ENCODE data around the gene G3BP2. TPM values are rescaled to one million over a fixed set of nuclear protein-coding genes. Genes with fewer than 3 reads are reported as not detected.

G3BP2 gene
- total and polyA plus RNA-seq, 4 donors, result 15.7 to 81.6 (median 55.1) TPM

- no peaks in the 10 kb centered on the region for H3K4me1 ChIP-seq (ENCODE audit: control insufficient read depth in 4 of 4, insufficient read depth in 4 of 4, low read length in 3 of 4)
- no peak overlapping the region for H3K4me3 ChIP-seq (ENCODE audit: low read depth in 1 of 3, low read length in 3 of 3)
- no peak for TF ChIP-seq NR2F2 (IDR thresholded peaks at IDR 0.05)
- TF ChIP-seq RXRA (IDR thresholded peaks at IDR 0.05), result no peak
- TF ChIP-seq EGR1 (IDR thresholded peaks at IDR 0.05; ENCODE audit: low read depth in 2 of 2), result no peak
- no peak for TF ChIP-seq SP1 (IDR thresholded peaks at IDR 0.05)
- TF ChIP-seq FOXA2 (IDR thresholded peaks at IDR 0.05), result no peak
- TF ChIP-seq HNF4A (conservative IDR thresholded peaks at IDR 0.05), result no peak
- TF ChIP-seq, protein P1, sequence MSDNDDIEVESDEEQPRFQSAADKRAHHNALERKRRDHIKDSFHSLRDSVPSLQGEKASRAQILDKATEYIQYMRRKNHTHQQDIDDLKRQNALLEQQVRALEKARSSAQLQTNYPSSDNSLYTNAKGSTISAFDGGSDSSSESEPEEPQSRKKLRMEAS (IDR thresholded peaks at IDR 0.05), result no peak
- TF ChIP-seq TAF1 (conservative IDR thresholded peaks at IDR 0.05), result no peak
- no peaks in the 10 kb centered on the region for H3K9me3 ChIP-seq (ENCODE audit: control insufficient read depth in 4 of 4, low read length in 3 of 4)
- H3K27me3 ChIP-seq (ENCODE audit: control insufficient read depth in 4 of 4, insufficient read depth in 4 of 4, low read length in 3 of 4), result no peaks in the 10 kb centered on the region
- 95% methylated on average over 1 of the region's 1 CpG for WGBS
- H3K27ac ChIP-seq (ENCODE audit: low read depth in 1 of 2, low read length in 2 of 2), result no peak overlapping the region
- no peaks in the 10 kb centered on the region for H3K36me3 ChIP-seq (ENCODE audit: control insufficient read depth in 4 of 4, insufficient read depth in 3 of 4, low read depth in 1 of 4, low read length in 3 of 4)
- no peak overlapping the region for H3K9ac ChIP-seq (ENCODE audit: low read depth in 1 of 2, low read length in 2 of 2)
- no peak for DNase-seq (ENCODE audit: low spot score)
Measured at GRCh38 chr4:75637827-75638226, 35.4 kb downstream of the G3BP2 start.

- Histone ChIP-seq H3K27ac (ENCODE audit: low read depth in 1 of 2, low read length in 2 of 2) (no peak overlapping the region), H3K4me3 (ENCODE audit: low read depth in 1 of 3, low read length in 3 of 3) (no peak overlapping the region), H3K4me1 (ENCODE audit: control insufficient read depth in 4 of 4, insufficient read depth in 4 of 4, low read length in 3 of 4) (no peaks in the 10 kb centered on the region), H3K9me3 (ENCODE audit: control insufficient read depth in 4 of 4, low read length in 3 of 4) (no peaks in the 10 kb centered on the region), H3K36me3 (ENCODE audit: control insufficient read depth in 4 of 4, insufficient read depth in 3 of 4, low read depth in 1 of 4, low read length in 3 of 4) (no peaks in the 10 kb centered on the region), H3K27me3 (ENCODE audit: control insufficient read depth in 4 of 4, insufficient read depth in 4 of 4, low read length in 3 of 4) (no peaks in the 10 kb centered on the region), H3K9ac (ENCODE audit: low read depth in 1 of 2, low read length in 2 of 2) (no peak overlapping the region)
- DNase-seq (ENCODE audit: low spot score), result no peak
- WGBS, result 95% methylated on average over 1 of the region's 1 CpG
- TF ChIP-seq EGR1 (IDR thresholded peaks at IDR 0.05; ENCODE audit: low read depth in 2 of 2), result no peak
- TF ChIP-seq, protein P2, sequence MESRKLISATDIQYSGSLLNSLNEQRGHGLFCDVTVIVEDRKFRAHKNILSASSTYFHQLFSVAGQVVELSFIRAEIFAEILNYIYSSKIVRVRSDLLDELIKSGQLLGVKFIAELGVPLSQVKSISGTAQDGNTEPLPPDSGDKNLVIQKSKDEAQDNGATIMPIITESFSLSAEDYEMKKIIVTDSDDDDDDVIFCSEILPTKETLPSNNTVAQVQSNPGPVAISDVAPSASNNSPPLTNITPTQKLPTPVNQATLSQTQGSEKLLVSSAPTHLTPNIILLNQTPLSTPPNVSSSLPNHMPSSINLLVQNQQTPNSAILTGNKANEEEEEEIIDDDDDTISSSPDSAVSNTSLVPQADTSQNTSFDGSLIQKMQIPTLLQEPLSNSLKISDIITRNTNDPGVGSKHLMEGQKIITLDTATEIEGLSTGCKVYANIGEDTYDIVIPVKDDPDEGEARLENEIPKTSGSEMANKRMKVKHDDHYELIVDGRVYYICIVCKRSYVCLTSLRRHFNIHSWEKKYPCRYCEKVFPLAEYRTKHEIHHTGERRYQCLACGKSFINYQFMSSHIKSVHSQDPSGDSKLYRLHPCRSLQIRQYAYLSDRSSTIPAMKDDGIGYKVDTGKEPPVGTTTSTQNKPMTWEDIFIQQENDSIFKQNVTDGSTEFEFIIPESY (IDR thresholded peaks at IDR 0.05), result no peak
- TF ChIP-seq FOXA1 (IDR thresholded peaks at IDR 0.05), result no peak
Measured at GRCh38 chr4:75637176-75637575, 36.0 kb downstream of the G3BP2 start.

DNA sequence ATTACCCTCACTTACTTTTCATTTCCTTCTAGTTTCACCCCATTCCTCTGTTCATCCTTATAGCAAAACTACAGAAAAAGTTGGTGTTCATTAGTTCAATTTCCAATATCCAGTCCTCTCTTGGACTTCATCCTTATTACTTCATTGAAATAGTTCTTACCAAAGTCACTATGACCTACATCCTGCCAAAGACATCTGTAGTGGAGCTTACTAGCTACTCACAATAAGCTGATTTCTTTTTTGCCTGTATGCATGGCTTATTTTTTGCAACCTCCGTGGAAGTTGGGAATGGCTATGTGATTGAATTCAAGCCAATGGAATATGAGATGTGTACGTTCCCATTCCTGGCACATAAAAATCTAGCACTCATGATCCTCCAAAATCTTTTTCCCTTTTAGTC, 38.3 kb downstream of the G3BP2 start:
- Histone ChIP-seq H3K4me3 (ENCODE audit: low read depth in 1 of 3, low read length in 3 of 3) (no peak overlapping the region), H3K36me3 (ENCODE audit: control insufficient read depth in 4 of 4, insufficient read depth in 3 of 4, low read depth in 1 of 4, low read length in 3 of 4) (no peaks in the 10 kb centered on the region), H3K9ac (ENCODE audit: low read depth in 1 of 2, low read length in 2 of 2) (no peak overlapping the region), H3K9me3 (ENCODE audit: control insufficient read depth in 4 of 4, low read length in 3 of 4) (no peaks in the 10 kb centered on the region), H3K4me1 (ENCODE audit: control insufficient read depth in 4 of 4, insufficient read depth in 4 of 4, low read length in 3 of 4) (peaks cover 2 to 7% (median 4%) of the 10 kb centered on the region in 4 donors), H3K27ac (ENCODE audit: low read depth in 1 of 2, low read length in 2 of 2) (no peak overlapping the region), H3K27me3 (ENCODE audit: control insufficient read depth in 4 of 4, insufficient read depth in 4 of 4, low read length in 3 of 4) (no peaks in the 10 kb centered on the region)
- no peak for TF ChIP-seq YY1 (IDR thresholded peaks at IDR 0.05)
- TF ChIP-seq FOXA1 (IDR thresholded peaks at IDR 0.05), result no peak
- TF ChIP-seq RXRA (IDR thresholded peaks at IDR 0.05), result no peak
- TF ChIP-seq, protein P3, sequence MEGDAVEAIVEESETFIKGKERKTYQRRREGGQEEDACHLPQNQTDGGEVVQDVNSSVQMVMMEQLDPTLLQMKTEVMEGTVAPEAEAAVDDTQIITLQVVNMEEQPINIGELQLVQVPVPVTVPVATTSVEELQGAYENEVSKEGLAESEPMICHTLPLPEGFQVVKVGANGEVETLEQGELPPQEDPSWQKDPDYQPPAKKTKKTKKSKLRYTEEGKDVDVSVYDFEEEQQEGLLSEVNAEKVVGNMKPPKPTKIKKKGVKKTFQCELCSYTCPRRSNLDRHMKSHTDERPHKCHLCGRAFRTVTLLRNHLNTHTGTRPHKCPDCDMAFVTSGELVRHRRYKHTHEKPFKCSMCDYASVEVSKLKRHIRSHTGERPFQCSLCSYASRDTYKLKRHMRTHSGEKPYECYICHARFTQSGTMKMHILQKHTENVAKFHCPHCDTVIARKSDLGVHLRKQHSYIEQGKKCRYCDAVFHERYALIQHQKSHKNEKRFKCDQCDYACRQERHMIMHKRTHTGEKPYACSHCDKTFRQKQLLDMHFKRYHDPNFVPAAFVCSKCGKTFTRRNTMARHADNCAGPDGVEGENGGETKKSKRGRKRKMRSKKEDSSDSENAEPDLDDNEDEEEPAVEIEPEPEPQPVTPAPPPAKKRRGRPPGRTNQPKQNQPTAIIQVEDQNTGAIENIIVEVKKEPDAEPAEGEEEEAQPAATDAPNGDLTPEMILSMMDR (IDR thresholded peaks at IDR 0.05; ENCODE audit: low read depth, low read length, missing input control), result no peak
- TF ChIP-seq HNF4G (IDR thresholded peaks at IDR 0.05), result no peak
- no peak for TF ChIP-seq FOXA2 (IDR thresholded peaks at IDR 0.05)
- no peak for TF ChIP-seq SP1 (IDR thresholded peaks at IDR 0.05)
- TF ChIP-seq GABPA (IDR thresholded peaks at IDR 0.05 in 1 of 2, conservative IDR thresholded peaks at IDR 0.05 in 1 of 2), result no peak
- no peak for TF ChIP-seq RAD21 (IDR thresholded peaks at IDR 0.05)
- TF ChIP-seq TAF1 (conservative IDR thresholded peaks at IDR 0.05), result no peak
- 92% methylated on average over 2 of the region's 2 CpGs for WGBS
- no peak for DNase-seq (ENCODE audit: low spot score)
